HG02678 (cell line): ENCODE data around the gene VEGFD.
"Not testable (repeated sequence)": the region's sequence is repeated elsewhere in the genome, so short reads cannot be mapped to it uniquely, and the experiment has no call there.

Experiments
- ATAC-seq: cut with Tn5 transposase; IDR thresholded peaks from one replicate; pipeline ENCODE4 v1.9.1; 2021; ENCODE audit warnings: mild to moderate bottlenecking, moderate library complexity; ENCODE audit not compliant: unreplicated experiment

Gene VEGFD

GRCh38 chrX:15314472-15314871 is 69.7 kb downstream of the VEGFD start:
- ATAC-seq = no peak

DNA sequence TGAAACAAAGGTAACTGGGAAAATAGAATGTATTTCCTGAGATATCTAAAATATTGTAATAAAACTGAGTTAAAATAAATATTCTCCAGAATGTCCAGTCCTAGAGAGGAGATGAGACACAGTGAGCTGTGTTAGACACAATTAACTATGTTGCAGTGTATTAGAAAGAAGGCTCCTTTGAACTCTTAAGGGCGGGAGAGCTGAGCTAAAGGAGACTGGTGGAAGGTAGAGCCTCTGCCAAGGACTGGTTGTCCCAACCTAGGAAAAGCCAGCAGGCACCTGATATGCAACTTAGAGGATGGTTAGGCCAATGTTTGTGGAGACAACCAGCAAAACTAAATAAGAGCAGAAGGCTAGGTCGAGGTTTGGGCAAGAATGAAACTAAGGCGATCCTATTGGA is 73.1 kb downstream of the VEGFD start:
- no peak for ATAC-seq

DNA sequence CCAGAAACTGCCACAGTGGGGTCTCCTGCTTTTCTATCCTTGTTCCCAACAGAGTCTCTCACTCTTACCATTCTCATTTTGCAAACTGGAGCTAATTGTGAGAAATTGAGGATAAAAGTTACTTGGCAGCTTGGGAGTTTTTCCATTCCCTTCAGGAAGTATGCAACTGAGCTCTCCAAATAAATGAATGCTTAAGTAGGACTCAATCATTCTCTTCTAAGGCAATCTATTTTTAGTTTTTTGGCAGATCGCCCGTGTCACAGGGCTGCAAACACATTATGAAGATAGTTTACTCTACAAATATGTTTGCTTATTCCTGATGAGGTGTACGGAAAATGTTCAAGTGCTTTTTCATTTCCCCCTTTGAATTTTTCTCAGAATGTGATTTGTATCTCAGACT is 74.1 kb downstream of the VEGFD start:
- no peak for ATAC-seq

DNA sequence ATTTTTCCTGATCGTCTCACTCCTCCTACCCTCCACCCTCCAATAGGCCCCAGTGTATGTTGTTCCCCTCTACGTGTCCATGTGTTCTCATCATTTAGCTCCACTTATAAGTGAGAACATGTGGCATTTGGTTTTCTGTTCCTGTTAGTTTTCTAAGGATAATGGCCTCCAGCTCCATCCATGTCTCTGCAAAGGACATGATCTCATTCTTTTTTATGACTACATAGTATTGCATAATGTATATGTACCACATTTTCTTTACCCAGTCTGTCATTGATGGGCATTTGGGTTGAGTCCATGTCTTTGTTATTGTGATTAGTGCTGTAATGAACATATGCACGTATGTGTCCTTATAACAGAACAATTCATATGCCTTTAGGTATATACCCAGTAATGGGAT is 78.3 kb downstream of the VEGFD start:
- not testable (repeated sequence) for ATAC-seq

DNA sequence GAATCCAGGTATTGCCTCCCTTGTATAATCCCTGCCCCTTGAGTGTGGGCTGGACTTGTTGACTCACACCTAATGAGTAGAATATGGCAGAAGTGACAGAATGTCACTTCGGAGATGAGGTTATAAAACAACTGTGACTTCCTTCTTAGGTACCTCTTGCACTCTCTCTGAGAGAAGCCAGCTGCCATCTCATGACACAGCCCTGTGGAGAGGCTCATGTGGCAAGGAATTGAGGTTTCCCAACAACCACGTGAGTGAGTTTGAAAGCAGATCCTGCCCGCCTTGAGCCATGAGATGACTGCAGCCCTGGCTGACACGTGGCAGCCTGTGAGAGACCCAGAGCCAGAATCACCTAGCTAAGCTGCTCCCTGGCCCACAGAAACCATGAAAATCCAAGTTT is 82.3 kb downstream of the VEGFD start:
- no peak for ATAC-seq

- no peak for ATAC-seq
Measured at GRCh38 chrX:15299941-15300851, 84.0 kb downstream of the VEGFD start.

GRCh38 chrX:15298780-15299179 is 85.4 kb downstream of the VEGFD start:
- no peak for ATAC-seq

GRCh38 chrX:15298201-15298600 is 86.0 kb downstream of the VEGFD start:
- ATAC-seq = no peak
